IPS-18c (cell line): ENCODE data around the gene PLA2G4D.

ENCODE experiments used
- H3K4me3 ChIP-seq: 2 replicates; pipeline ENCODE4 v1.7.0; 2013; ENCODE audit warnings: low read depth, mild to moderate bottlenecking, low read length, moderate library complexity; ENCODE audit not compliant: insufficient read depth
- H3K9me3 ChIP-seq: one replicate; pipeline ENCODE4 v1.6.1; 2013; ENCODE audit warnings: mild to moderate bottlenecking, low read length, moderate library complexity; ENCODE audit not compliant: control insufficient read depth, insufficient read depth

Gene PLA2G4D

GRCh38 chr15:42021593-42021992 lies 72.8 kb downstream of the PLA2G4D start:
- H3K9me3 ChIP-seq = peaks cover 9% of the 10 kb centered on the region
- H3K4me3 ChIP-seq = no peak overlapping the region

GRCh38 chr15:42020713-42021273 lies 73.6 kb downstream of the PLA2G4D start, which contains the start of gene PLA2G4E:
TSS of gene PLA2G4E (minus strand) at chr15:42021042. CDS start at chr15:42021030, 12 bp downstream.
- Histone ChIP-seq H3K4me3 (no peak within 1 kb of the TSS), H3K9me3 (peaks cover 9% of the 10 kb centered on the region)

GRCh38 chr15:42018306-42019224 lies 75.8 kb downstream of the PLA2G4D start:
- peaks cover 9% of the 10 kb centered on the region for H3K9me3 ChIP-seq
- H3K4me3 ChIP-seq = no peak overlapping the region
